ENCODE results near the gene MATN3.

DNA sequence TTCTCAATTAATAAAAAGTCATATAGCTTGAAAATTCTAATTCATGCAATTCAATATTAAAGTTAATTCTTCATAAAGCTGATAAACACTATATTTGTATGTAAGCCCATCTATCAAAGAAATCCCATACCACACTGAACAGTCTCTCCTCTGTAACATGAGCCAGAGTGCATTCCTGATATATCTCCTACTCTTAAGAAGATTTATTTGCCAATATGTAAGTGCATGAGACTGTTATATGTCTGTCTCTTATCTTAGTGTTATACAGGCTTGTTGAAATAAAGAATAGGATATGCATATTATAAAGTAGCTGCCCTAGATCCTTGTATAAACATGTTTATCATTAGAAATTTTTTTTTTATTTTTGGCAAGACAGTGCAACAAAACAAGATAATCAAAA is 70.3 kb downstream of the MATN3 start:
- TF ChIP-seq EP300 (IDR thresholded peaks at IDR 0.05): no peak
- TF ChIP-seq, protein P1, sequence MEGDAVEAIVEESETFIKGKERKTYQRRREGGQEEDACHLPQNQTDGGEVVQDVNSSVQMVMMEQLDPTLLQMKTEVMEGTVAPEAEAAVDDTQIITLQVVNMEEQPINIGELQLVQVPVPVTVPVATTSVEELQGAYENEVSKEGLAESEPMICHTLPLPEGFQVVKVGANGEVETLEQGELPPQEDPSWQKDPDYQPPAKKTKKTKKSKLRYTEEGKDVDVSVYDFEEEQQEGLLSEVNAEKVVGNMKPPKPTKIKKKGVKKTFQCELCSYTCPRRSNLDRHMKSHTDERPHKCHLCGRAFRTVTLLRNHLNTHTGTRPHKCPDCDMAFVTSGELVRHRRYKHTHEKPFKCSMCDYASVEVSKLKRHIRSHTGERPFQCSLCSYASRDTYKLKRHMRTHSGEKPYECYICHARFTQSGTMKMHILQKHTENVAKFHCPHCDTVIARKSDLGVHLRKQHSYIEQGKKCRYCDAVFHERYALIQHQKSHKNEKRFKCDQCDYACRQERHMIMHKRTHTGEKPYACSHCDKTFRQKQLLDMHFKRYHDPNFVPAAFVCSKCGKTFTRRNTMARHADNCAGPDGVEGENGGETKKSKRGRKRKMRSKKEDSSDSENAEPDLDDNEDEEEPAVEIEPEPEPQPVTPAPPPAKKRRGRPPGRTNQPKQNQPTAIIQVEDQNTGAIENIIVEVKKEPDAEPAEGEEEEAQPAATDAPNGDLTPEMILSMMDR (IDR thresholded peaks at IDR 0.05): no peak
- no peak for TF ChIP-seq POLR2A (IDR thresholded peaks at IDR 0.05)
